VCaP (cell line): Measurements from ENCODE around the gene SNAPIN.

ENCODE experiments used
- H3K27ac ChIP-seq: fragments of 450-650 bp; 2 replicates; pipeline ENCODE4 v1.5.1; 2017
- TF ChIP-seq, protein P1 (sequence below): fragments of 450-650 bp; conservative IDR thresholded peaks from 2 replicates; pipeline ENCODE4 v1.5.1; 2017; ENCODE audit warnings: mild to moderate bottlenecking, moderate library complexity

The SNAPIN gene

DNA sequence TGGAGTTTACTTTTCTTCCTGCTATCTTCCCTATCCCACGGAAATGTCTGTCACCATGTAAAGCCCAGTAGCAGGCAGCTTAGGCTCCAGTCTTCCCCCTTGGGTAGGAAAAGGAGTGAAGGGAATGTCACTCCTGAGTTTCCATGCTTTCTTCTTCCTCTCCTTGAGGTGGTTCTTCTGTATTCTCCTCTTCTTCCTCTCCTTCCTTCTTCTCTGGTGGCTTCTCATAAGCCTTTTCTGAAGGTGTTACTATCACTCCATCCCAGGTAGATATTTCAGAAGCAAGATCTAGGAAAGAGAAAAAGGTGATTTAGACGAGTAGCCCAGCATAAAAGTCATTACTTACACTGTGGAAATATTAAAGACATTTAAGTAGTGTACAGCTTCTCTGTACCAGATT lies 3.8 kb downstream of the SNAPIN start:
- no peak overlapping the region for H3K27ac ChIP-seq
- TF ChIP-seq, protein P1, sequence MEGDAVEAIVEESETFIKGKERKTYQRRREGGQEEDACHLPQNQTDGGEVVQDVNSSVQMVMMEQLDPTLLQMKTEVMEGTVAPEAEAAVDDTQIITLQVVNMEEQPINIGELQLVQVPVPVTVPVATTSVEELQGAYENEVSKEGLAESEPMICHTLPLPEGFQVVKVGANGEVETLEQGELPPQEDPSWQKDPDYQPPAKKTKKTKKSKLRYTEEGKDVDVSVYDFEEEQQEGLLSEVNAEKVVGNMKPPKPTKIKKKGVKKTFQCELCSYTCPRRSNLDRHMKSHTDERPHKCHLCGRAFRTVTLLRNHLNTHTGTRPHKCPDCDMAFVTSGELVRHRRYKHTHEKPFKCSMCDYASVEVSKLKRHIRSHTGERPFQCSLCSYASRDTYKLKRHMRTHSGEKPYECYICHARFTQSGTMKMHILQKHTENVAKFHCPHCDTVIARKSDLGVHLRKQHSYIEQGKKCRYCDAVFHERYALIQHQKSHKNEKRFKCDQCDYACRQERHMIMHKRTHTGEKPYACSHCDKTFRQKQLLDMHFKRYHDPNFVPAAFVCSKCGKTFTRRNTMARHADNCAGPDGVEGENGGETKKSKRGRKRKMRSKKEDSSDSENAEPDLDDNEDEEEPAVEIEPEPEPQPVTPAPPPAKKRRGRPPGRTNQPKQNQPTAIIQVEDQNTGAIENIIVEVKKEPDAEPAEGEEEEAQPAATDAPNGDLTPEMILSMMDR, result no peak

DNA sequence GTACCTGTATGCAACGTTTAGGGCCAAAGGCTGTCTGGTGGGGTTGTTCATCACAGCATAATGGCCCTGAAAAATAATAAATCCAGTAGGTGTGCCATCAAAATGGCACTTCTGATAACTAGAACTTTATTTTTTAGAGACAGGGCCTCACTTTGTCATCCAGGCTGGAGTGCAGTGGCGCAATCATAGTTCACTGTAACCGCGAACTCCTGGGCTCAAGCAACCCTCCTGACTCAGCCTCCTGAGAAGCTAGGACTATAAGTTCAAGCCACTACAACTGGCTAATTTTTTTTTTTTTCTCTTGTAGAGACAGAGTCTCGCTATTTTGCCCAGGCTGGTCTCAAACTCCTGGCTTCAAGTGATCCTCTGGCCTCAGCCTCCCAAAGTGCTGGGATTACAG lies 4.7 kb downstream of the SNAPIN start:
- H3K27ac ChIP-seq, result no peak overlapping the region
- TF ChIP-seq, protein P1, result no peak

DNA sequence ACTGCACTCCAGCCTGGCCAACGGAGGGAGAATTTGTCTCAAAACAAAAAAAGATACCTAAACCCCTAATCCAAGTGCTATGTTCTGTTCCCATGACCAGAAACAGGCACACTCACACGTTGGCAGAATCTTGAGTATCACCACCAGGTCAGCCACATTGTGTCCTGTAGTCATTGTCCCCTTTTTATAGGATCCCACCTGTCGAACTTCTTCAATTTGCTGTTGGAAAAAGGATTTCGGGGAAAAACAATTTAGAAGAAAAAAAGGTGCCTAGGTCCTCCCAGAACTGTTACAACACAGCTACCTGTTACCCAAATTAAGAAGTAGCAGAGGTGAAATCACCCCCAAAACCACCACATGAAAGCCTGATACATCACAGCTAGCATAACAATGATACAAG lies 8.9 kb downstream of the SNAPIN start:
- no peak overlapping the region for H3K27ac ChIP-seq
- TF ChIP-seq, protein P1, result no peak

DNA sequence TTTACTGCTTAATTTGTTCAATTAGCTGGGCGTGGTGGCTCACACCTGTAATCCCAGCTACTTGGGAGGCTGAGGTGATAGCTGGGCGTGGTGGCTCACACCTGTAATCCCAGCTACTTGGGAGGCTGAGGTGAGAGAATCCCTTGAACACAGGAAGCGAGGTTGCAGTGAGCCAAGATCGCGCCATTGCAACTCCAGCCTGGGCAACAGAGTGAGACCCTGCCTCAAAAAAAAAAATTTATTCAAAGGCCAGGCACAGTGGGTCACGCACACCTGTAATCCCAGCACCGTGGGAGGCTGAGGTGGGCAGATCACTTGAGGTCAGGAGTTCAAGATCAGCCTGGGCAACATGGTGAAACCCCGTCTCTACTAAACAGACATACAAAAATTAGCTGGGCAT lies 10.2 kb downstream of the SNAPIN start:
- peak overlapping the region; percentile 86; the same call in 1 of the 2 replicates for H3K27ac ChIP-seq

DNA sequence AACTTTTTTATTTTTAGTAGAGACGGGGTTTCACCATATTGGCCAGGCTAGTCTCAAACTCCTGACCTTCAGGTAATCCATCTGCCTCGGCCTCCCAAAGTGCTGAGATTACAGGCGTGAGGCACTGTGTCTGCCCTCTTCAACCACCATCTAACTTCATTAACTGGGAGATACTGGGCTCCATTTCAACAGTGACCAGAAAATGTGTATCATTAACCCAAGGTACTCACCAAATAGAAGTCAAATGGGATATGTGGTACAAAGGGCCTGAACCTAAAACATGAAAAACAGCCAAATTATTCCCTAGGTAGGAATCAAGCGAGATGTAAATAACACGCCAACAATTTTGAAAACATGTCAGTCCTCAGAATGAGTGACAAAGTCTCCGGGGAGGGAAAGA lies 11.1 kb downstream of the SNAPIN start:
- TF ChIP-seq, protein P1, result no peak
- peak overlapping the region; percentile 86; the same call in 1 of the 2 replicates for H3K27ac ChIP-seq

DNA sequence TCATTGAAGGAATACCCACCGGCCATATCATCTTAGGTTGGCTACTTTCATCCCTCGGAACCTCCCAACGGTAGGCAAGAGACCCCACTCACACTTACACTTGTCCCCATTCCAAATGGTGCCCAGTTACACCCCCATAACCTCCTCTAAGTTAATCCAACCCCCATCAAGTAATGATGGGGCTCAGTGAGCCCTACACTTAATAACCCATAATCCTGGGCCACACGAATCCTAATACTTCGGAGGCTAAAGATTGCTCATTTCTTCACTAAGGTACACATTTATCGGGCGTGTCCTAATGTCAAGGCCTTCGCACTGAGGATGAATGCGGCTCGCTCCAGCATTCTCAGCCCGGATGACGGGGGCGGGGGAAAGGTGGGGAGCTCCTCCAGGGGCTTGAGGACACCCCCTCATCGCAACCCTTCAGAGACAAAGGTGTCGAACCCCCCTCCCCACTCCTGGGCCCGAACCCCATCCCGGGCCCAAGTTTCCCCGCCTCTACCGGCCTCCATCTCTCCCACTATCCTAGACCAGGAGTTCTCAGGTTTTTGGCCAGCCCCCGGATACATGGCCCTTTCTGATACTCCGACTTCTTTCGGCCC lies 11.9 kb downstream of the SNAPIN start:
- H3K27ac ChIP-seq, result peak overlapping the region; percentile 86
- TF ChIP-seq, protein P1, result no peak

DNA sequence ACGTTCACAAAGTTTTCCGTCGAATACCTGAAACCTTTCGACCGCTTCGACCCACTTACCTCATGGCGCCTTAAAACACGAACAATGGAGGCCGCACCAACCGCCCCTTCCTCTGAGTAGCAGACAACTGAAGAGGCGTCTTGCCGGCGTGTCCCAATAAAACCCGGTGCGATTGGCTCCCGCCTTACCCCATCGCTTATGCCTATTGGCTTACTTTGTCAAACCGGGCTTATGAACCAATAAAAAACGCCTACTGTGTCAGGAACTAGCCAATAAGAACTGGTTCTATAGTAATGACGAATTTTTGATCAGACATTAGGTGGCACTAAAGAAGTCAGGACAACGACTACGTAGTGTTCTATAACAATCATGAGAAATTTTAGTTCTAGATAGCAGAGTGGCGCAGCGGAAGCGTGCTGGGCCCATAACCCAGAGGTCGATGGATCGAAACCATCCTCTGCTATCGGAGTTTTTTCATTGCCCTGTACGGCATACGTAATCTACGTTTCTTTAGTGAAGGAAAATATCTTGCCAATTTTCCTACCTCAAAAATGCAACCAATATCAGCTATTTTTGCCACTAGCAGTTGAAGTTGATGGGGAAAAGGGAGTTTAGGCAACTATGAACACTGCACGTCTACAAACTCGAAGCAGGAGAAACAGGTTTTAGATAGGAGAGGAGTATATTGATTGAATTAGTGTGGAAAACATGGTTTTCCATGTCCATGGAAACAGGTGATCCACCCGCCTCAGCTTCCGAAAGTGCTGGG lies 12.5 kb downstream of the SNAPIN start, which contains the start of gene ILF2:
TSS of gene ILF2 (minus strand) at position 135 of the 769 bp plus-strand sequence. CDS start at position 64, 71 bp downstream.
- H3K27ac ChIP-seq, result peak within 1 kb of the TSS; percentile 86
- TF ChIP-seq, protein P1, result no peak; the same call in 1 of the 2 replicates
